GM04503 (cell line): Measurements from ENCODE around the gene RSF1.

Experiments used
- DNase-seq: peaks from one replicate; pipeline ENCODE4 v3.0.0-alpha.2; 2012; ENCODE audit warnings: low read depth

Gene RSF1

DNA sequence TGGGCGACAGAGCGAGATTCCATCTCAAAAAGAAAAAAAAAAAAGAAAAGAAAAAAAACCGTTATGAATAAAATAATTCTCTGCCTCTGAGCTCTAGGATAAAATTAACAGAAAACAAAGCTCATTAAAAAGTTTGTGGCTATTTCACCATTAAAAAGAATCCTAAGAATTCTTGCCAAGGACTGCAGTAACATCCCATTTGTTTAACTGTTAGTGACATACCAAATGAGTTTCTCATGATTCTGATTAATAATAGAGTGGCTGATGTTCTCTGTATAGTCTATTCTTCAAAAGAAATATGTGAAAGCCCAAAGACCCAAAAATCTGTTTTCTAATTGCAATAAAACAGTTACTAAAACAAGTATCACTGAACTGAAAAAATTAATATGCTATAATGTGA lies 202.6 kb downstream of the RSF1 start:
- DNase-seq = no peak

DNA sequence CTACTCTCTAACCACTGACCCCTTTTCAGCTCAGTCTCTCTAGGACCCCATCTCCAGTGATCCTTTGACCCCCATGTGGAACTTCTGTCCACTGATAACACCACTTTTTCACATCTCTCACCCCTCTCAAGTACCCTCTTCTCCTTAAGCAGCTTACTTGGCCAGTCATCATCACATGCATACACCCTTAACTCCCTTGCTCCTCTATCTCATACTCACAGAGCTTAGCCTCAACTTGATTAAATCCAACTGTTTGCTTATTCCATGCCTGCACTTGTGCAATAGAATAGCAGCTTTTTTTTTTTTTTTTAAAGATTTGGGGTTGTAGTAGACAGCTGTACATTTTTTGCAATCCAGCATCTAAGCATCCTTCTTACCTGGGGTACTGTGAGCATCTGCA lies 208.6 kb downstream of the RSF1 start:
- no peak for DNase-seq
